CD4-positive, alpha-beta T cell (primary cell): Measurements from ENCODE around the gene UBE2U. TPM values are rescaled to one million over a fixed set of nuclear protein-coding genes. Genes with fewer than 3 reads are reported as not detected.

Source experiments
- ATAC-seq: fragments of 200-7000 bp; cut with Tn5 transposase; one replicate; pipeline ENCODE4 v1.10.0; 2022; ENCODE audit warnings: mild to moderate bottlenecking; ENCODE audit not compliant: poor library complexity
- CTCF ChIA-PET: fragments of 350-600 bp; sonication (Branson Sonifier 250); formaldehyde crosslinking; loops from one replicate; lab custom pipeline; 2021; ENCODE audit warnings: antibody characterized with exemption, inconsistent platforms; lab: Charles Lee
- POLR2A ChIA-PET: fragments of 350-600 bp; sonication (Branson Sonifier 250); formaldehyde crosslinking; loops from one replicate; lab custom pipeline; 2021; ENCODE audit warnings: antibody characterized with exemption, inconsistent platforms; lab: Charles Lee
- DNase-seq, 14 experiments: peaks; one replicate each; pipeline ENCODE4 v3.0.0-alpha.2; 2013 to 2020; ENCODE audit warnings: mixed read lengths in 2 of 14
- H3K27ac ChIP-seq, 2 donors: one replicate each; pipeline versions ENCODE4 v1.5.1 to v1.7.0; 2013; ENCODE audit warnings: low read length in 2 of 2, low read depth in 1 of 2, mild to moderate bottlenecking in 1 of 2
- H3K27me3 ChIP-seq, 2 experiments: 1 replicate in 1 of 2; 2 replicates in 1 of 2; pipeline versions ENCODE4 v1.6.1 to v1.7.0; 2013; ENCODE audit warnings: low read length in 2 of 2, control low read depth in 1 of 2, mild to moderate bottlenecking in 1 of 2, moderate library complexity in 1 of 2; ENCODE audit not compliant: insufficient read depth in 2 of 2, control insufficient read depth in 1 of 2
- H3K36me3 ChIP-seq: one replicate; pipeline ENCODE4 v1.6.1; 2013; ENCODE audit warnings: low read length, control low read depth; ENCODE audit not compliant: insufficient read depth
- H3K4me1 ChIP-seq: one replicate; pipeline ENCODE4 v1.6.1; 2013; ENCODE audit warnings: low read length, control low read depth; ENCODE audit not compliant: insufficient read depth
- H3K4me3 ChIP-seq: one replicate; pipeline ENCODE4 v1.5.1; 2013; ENCODE audit warnings: mild to moderate bottlenecking, low read length, moderate library complexity
- H3K9me3 ChIP-seq, 2 experiments: 1 replicate in 1 of 2; 2 replicates in 1 of 2; pipeline versions ENCODE4 v1.6.1 to v1.7.0; 2013; ENCODE audit warnings: low read length in 2 of 2, mild to moderate bottlenecking in 2 of 2, control low read depth in 1 of 2, moderate library complexity in 1 of 2; ENCODE audit not compliant: control insufficient read depth in 1 of 2, insufficient read depth in 1 of 2
- H3K27ac Mint-ChIP-seq: one replicate; pipeline ENCODE4 v1.8.0; 2020; ENCODE audit warnings: mixed read lengths
- H3K27me3 Mint-ChIP-seq: one replicate; pipeline ENCODE4 v1.8.0; 2021; ENCODE audit warnings: mixed read lengths
- H3K36me3 Mint-ChIP-seq: one replicate; pipeline ENCODE4 v1.8.0; 2021; ENCODE audit warnings: low read depth, mixed read lengths
- H3K4me1 Mint-ChIP-seq: one replicate; pipeline ENCODE4 v1.8.0; 2021; ENCODE audit warnings: low read depth, mixed read lengths
- H3K4me3 Mint-ChIP-seq: one replicate; pipeline ENCODE4 v1.8.0; 2020; ENCODE audit warnings: mild to moderate bottlenecking, mixed read lengths
- H3K9me3 Mint-ChIP-seq: one replicate; pipeline ENCODE4 v1.8.0; 2020; ENCODE audit warnings: mixed read lengths
- intact Hi-C, 2 experiments: fragments of 100-400 bp; cut with DNase I in 1 of 2; cut with micrococcal nuclease in 1 of 2; formaldehyde crosslinking; loops; one replicate each; pipeline versions ENCODE4 v1.15.1 to v1.9.0; 2023 to 2025; cut with DNase I, micrococcal nuclease
- total RNA-seq, 174 experiments: library from RNA in 2 of 174; stranded (reverse) in 2 of 174; gene quantifications; one replicate each; pipeline ENCODE4 v1.2.3 and lab custom pipeline; 2021 to 2026
- TF ChIP-seq, protein P1 (sequence below): fragments of 200-600 bp; IDR thresholded peaks from one replicate; pipeline ENCODE4 v1.8.0; 2022; ENCODE audit warnings: antibody characterized with exemption, mild to moderate bottlenecking

The UBE2U gene
- total RNA-seq, 2 experiments from 2014 or later = not detected

DNA sequence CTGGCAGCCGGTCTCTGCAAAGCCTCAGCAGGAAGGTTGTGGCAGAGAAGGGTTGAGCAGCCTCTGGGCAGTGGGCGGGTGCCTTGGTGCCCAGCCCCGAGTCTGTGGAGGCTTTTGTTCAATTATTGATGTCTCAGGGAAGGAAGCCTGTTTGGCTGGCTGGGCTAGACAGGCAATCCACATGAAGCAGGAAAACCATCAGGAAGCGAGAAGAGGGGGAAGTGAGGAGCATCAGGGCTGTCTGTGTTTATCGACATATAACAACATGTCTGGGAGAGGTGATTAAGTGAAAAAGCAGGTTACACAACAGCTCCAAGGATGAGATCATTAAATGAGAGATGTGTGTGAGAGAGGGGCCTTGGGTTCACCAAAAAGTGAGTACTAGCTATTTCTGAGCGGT, 105.4 kb downstream of the UBE2U start:
- DNase-seq (no peak), ATAC-seq (no peak)
- intact Hi-C loops = no loop called here
- Histone ChIP-seq H3K4me3 (no peak overlapping the region), H3K36me3 (no peaks in the 10 kb centered on the region), H3K27me3 (peaks cover 0 to 2% of the 10 kb centered on the region in 2 experiments), H3K27ac (no peak overlapping the region), H3K4me1 (no peaks in the 10 kb centered on the region), H3K9me3 (peaks cover 0 to 4% of the 10 kb centered on the region in 2 experiments)
- Mint-ChIP-seq H3K27me3 (no peaks in the 10 kb centered on the region), H3K36me3 (no peaks in the 10 kb centered on the region), H3K9me3 (no peaks in the 10 kb centered on the region), H3K27ac (no peak overlapping the region), H3K4me1 (no peaks in the 10 kb centered on the region), H3K4me3 (no peak overlapping the region)
- TF ChIP-seq, protein P1, sequence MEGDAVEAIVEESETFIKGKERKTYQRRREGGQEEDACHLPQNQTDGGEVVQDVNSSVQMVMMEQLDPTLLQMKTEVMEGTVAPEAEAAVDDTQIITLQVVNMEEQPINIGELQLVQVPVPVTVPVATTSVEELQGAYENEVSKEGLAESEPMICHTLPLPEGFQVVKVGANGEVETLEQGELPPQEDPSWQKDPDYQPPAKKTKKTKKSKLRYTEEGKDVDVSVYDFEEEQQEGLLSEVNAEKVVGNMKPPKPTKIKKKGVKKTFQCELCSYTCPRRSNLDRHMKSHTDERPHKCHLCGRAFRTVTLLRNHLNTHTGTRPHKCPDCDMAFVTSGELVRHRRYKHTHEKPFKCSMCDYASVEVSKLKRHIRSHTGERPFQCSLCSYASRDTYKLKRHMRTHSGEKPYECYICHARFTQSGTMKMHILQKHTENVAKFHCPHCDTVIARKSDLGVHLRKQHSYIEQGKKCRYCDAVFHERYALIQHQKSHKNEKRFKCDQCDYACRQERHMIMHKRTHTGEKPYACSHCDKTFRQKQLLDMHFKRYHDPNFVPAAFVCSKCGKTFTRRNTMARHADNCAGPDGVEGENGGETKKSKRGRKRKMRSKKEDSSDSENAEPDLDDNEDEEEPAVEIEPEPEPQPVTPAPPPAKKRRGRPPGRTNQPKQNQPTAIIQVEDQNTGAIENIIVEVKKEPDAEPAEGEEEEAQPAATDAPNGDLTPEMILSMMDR = no peak
- ChIA-PET CTCF (no interaction called here), POLR2A (no interaction called here)

- H3K27ac ChIP-seq = no peak overlapping the region
- intact Hi-C loops = no loop called here
- CTCF ChIA-PET = no interaction called here
Observed at GRCh38 chr1:64309431-64309831, 106.0 kb downstream of the UBE2U start.

DNA sequence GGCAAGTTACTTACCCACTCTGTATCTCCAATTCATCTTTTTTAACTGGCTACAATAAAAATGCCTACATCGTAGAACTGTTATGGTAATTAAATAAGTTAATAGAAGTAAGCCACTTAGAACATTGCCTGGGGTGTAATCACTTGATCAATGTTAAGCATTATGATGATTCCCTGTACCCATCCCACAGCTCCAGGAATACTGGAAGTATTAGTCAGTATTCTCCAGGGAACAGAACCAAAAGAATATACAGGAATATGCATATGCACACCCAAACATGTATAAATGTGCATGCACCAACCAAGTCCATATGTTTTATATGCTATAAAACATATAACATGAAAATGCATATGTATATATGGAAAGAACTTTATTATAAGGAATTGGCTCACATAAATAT, 107.3 kb downstream of the UBE2U start:
- H3K36me3 ChIP-seq = no peaks in the 10 kb centered on the region
- H3K9me3 Mint-ChIP-seq = no peaks in the 10 kb centered on the region
- H3K27ac ChIP-seq = no peak overlapping the region
- no peaks in the 10 kb centered on the region for H3K4me1 Mint-ChIP-seq
- no peak overlapping the region for H3K4me3 ChIP-seq
- no peak overlapping the region for H3K27ac Mint-ChIP-seq
- TF ChIP-seq, protein P1 = no peak
- POLR2A ChIA-PET = no interaction called here
- no peaks in the 10 kb centered on the region for H3K27me3 ChIP-seq
- CTCF ChIA-PET = no interaction called here
- intact Hi-C loops = no loop called here
- H3K9me3 ChIP-seq = peaks cover 0 to 4% of the 10 kb centered on the region in 2 experiments
- no peaks in the 10 kb centered on the region for H3K36me3 Mint-ChIP-seq
- H3K27me3 Mint-ChIP-seq = no peaks in the 10 kb centered on the region
- ATAC-seq = no peak
- no peak overlapping the region for H3K4me3 Mint-ChIP-seq
- no peak for DNase-seq
- no peaks in the 10 kb centered on the region for H3K4me1 ChIP-seq

More at GRCh38 chr1:64309431-64309831, 106.0 kb downstream of the UBE2U start:
- no peaks in the 10 kb centered on the region for H3K27me3 ChIP-seq
- DNase-seq (no peak), ATAC-seq (no peak)
- Mint-ChIP-seq H3K4me3 (no peak overlapping the region), H3K27ac (no peak overlapping the region), H3K36me3 (no peaks in the 10 kb centered on the region), H3K9me3 (no peaks in the 10 kb centered on the region), H3K4me1 (no peaks in the 10 kb centered on the region), H3K27me3 (no peaks in the 10 kb centered on the region)
- H3K4me3 ChIP-seq = no peak overlapping the region
- H3K36me3 ChIP-seq = no peaks in the 10 kb centered on the region
- H3K9me3 ChIP-seq = peaks cover 0 to 4% of the 10 kb centered on the region in 2 experiments
- TF ChIP-seq, protein P1 = no peak
- no peaks in the 10 kb centered on the region for H3K4me1 ChIP-seq
- POLR2A ChIA-PET = no interaction called here
